HepG2 (cell line): Measurements from ENCODE around the gene PATZ1. TPM values are rescaled to one million over a fixed set of nuclear protein-coding genes. Genes with fewer than 3 reads are reported as not detected.

ENCODE experiments used
- DMTF1 ChIP-seq: sonication (generic); formaldehyde crosslinking; IDR thresholded peaks from 2 replicates; pipeline ENCODE4 v1.4.0; 2020; ENCODE audit warnings: mild to moderate bottlenecking, missing genetic modification reagents
- FIP1L1 ChIP-seq: fragments of 200-400 bp; formaldehyde crosslinking; IDR thresholded peaks from 2 replicates; pipeline ENCODE4 v1.6.1; 2018; ENCODE audit warnings: low read depth, mild to moderate bottlenecking, low read length, moderate library complexity, borderline replicate concordance; ENCODE audit not compliant: insufficient read depth
- FOXA3 ChIP-seq: IDR thresholded peaks from 2 replicates; pipeline ENCODE4 v1.6.1; 2016; ENCODE audit warnings: missing genetic modification reagents, missing compliant biosample characterization
- HMGXB3 ChIP-seq: sonication (generic); formaldehyde crosslinking; IDR thresholded peaks from 2 replicates; pipeline ENCODE4 v1.4.0; 2020; ENCODE audit warnings: missing genetic modification reagents, borderline replicate concordance
- JUND ChIP-seq: sonication (generic); formaldehyde crosslinking; IDR thresholded peaks from 2 replicates; pipeline ENCODE4 v1.8.0; 2022; ENCODE audit warnings: mild to moderate bottlenecking, missing genetic modification reagents
- MEF2D ChIP-seq: sonication (generic); formaldehyde crosslinking; IDR thresholded peaks from 2 replicates; pipeline ENCODE4 v1.5.1; 2020; ENCODE audit warnings: mild to moderate bottlenecking, missing genetic modification reagents
- NFE2L1 ChIP-seq: sonication (generic); formaldehyde crosslinking; IDR thresholded peaks from 2 replicates; pipeline ENCODE4 v1.4.0; 2020; ENCODE audit warnings: missing genetic modification reagents, mild to moderate bottlenecking, borderline replicate concordance
- NR2F1 ChIP-seq, 2 experiments: fragments of 450-650 bp in 1 of 2; formaldehyde crosslinking in 1 of 2; IDR thresholded peaks; 2 replicates each; pipeline versions ENCODE4 v1.5.0 to v1.6.1; 2016 to 2020; ENCODE audit warnings: mild to moderate bottlenecking in 1 of 2, missing compliant biosample characterization in 1 of 2, missing genetic modification reagents in 1 of 2, moderate library complexity in 1 of 2
- SRF ChIP-seq: IDR thresholded peaks from 2 replicates; pipeline ENCODE4 v1.6.1; 2011; ENCODE audit warnings: mild to moderate bottlenecking, low read depth, low read length, moderate library complexity
- SRSF1 ChIP-seq: fragments of 200-400 bp; formaldehyde crosslinking; optimal IDR thresholded peaks from 2 replicates; pipeline ENCODE3; 2017; ENCODE audit warnings: mild to moderate bottlenecking, low read depth, low read length, moderate library complexity
- TCF7L2 ChIP-seq: IDR thresholded peaks from 2 replicates; pipeline ENCODE4 v1.6.1; 2011; ENCODE audit warnings: mild to moderate bottlenecking, low read depth, low read length, moderate library complexity
- TEAD3 ChIP-seq: optimal IDR thresholded peaks from 2 replicates; pipeline ENCODE3; 2016; ENCODE audit warnings: borderline replicate concordance
- ZBTB46 ChIP-seq: sonication (generic); formaldehyde crosslinking; IDR thresholded peaks from 2 replicates; pipeline ENCODE4 v1.4.0; 2020; ENCODE audit warnings: mild to moderate bottlenecking, missing genetic modification reagents, borderline replicate concordance
- ZBTB7A ChIP-seq: sonication (generic); formaldehyde crosslinking; IDR thresholded peaks from 2 replicates; pipeline ENCODE4 v1.8.0; 2022; ENCODE audit warnings: mild to moderate bottlenecking, missing genetic modification reagents
- ZHX1 ChIP-seq: sonication (generic); formaldehyde crosslinking; IDR thresholded peaks from 2 replicates; pipeline ENCODE4 v1.8.1; 2022; ENCODE audit warnings: low read depth, mild to moderate bottlenecking, missing genetic modification reagents
- ZNF256 ChIP-seq: sonication (generic); formaldehyde crosslinking; conservative IDR thresholded peaks from 2 replicates; pipeline ENCODE4 v1.4.0; 2020; ENCODE audit warnings: missing genetic modification reagents
- ZNF484 ChIP-seq: sonication (generic); formaldehyde crosslinking; IDR thresholded peaks from 2 replicates; pipeline ENCODE4 v1.5.1; 2020; ENCODE audit warnings: mild to moderate bottlenecking, low read depth, missing genetic modification reagents, borderline replicate concordance
- ZNF776 ChIP-seq: sonication (generic); formaldehyde crosslinking; IDR thresholded peaks from 2 replicates; pipeline ENCODE4 v1.4.0; 2020; ENCODE audit warnings: mild to moderate bottlenecking, missing genetic modification reagents
- ZNF781 ChIP-seq: sonication (generic); formaldehyde crosslinking; IDR thresholded peaks from 2 replicates; pipeline ENCODE4 v1.5.1; 2020; ENCODE audit warnings: borderline replicate concordance, mild to moderate bottlenecking, missing genetic modification reagents; ENCODE audit errors: not compliant biosample characterization
- polyA plus RNA-seq, 8 experiments: library from polyadenylated mRNA; depleted of rRNA in 3 of 8; stranded (reverse) in 7 of 8; unstranded in 1 of 8; fragments of >200 nt; fragmentation: Illumina TruSeq in 4 of 8; extraction: Trizol in 4 of 8; gene quantifications; 2 replicates each; pipeline versions ENCODE4 v1.2.1 to v1.2.3, GENCODE V29; 2011 to 2016; ENCODE audit warnings: low read depth in 4 of 8, missing spikeins in 1 of 8, mixed read lengths in 1 of 8; ENCODE audit not compliant: insufficient read depth in 1 of 8
- total RNA-seq, 5 experiments: library from RNA; depleted of rRNA; stranded (reverse); fragments of >200 nt; fragmentation: Illumina TruSeq; extraction: Trizol; gene quantifications; 2 replicates each; pipeline ENCODE4 v1.2.3, GENCODE V29; 2016; ENCODE audit warnings: low read depth in 1 of 5

Gene PATZ1
- total and polyA plus RNA-seq, 2 of the 13 experiments (the other 11 are each of a cell fraction or from before 2014, with no cell fraction given), result 24.9 to 30.5 TPM

GRCh38 chr22:31350410-31350863, 4.3 kb upstream of the PATZ1 start (continued):
- TF ChIP-seq ZNF776, result no peak
- no peak for TF ChIP-seq ZNF484 (CRISPR knock-in tag)
- no peak for TF ChIP-seq JUND
- TF ChIP-seq ZBTB7A, result no peak
- TF ChIP-seq MEF2D (CRISPR knock-in tag), result no peak
- TF ChIP-seq NFE2L1 (CRISPR knock-in tag), result no peak
- TF ChIP-seq DMTF1 (CRISPR knock-in tag), result no peak
- TF ChIP-seq SRF, result no peak
- no peak; the same call in 1 of the 2 replicates for TF ChIP-seq FOXA3 (CRISPR knock-in tag)
- TF ChIP-seq ZHX1 (CRISPR knock-in tag), result no peak
- no peak for TF ChIP-seq ZNF781 (CRISPR knock-in tag)
- no peak for TF ChIP-seq ZNF256 (CRISPR knock-in tag)
- no peak for TF ChIP-seq FIP1L1
- no peak for TF ChIP-seq ZBTB46 (CRISPR knock-in tag)
- no peak for TF ChIP-seq NR2F1 (CRISPR knock-in tag; IDR thresholded peaks at IDR 0.05)
- TF ChIP-seq HMGXB3 (CRISPR knock-in tag), result no peak
- TF ChIP-seq TCF7L2, result no peak
- no peak for TF ChIP-seq SRSF1
- peak; percentile 37 for TF ChIP-seq TEAD3 (CRISPR knock-in tag)
